Activated CD4-positive, CD25-positive, alpha-beta regulatory T cell treated with anti-CD3 and anti-CD28 coated beads, Interleukin-2, amount 50 U/mL, for 16 hours (primary cell): ENCODE measurements around the gene NDUFV1.
A peak's percentile ranks its signal among the peaks of the same experiment; 100 is the strongest.
"Not testable (repeated sequence)": the region's sequence is repeated elsewhere in the genome, so short reads cannot be mapped to it uniquely, and the experiment has no call there.

Experiments
- DNase-seq: peaks from one replicate; pipeline ENCODE4 v3.0.0-alpha.2; 2020; ENCODE audit warnings: low read depth, low spot score

The NDUFV1 gene

GRCh38 chr11:67606492-67607295 is at the start of gene NDUFV1:
NDUFV1 (plus strand) TSS chr11:67606936; CDS start chr11:67607005, 69 bp downstream.
- peak; percentile 93 for DNase-seq

- no peak for DNase-seq
These were observed 48.5 kb upstream of the NDUFV1 start for GRCh38 chr11:67558084-67558772.

- no peak for DNase-seq
These were observed 44.6 kb upstream of the NDUFV1 start for GRCh38 chr11:67561971-67562619.

DNA sequence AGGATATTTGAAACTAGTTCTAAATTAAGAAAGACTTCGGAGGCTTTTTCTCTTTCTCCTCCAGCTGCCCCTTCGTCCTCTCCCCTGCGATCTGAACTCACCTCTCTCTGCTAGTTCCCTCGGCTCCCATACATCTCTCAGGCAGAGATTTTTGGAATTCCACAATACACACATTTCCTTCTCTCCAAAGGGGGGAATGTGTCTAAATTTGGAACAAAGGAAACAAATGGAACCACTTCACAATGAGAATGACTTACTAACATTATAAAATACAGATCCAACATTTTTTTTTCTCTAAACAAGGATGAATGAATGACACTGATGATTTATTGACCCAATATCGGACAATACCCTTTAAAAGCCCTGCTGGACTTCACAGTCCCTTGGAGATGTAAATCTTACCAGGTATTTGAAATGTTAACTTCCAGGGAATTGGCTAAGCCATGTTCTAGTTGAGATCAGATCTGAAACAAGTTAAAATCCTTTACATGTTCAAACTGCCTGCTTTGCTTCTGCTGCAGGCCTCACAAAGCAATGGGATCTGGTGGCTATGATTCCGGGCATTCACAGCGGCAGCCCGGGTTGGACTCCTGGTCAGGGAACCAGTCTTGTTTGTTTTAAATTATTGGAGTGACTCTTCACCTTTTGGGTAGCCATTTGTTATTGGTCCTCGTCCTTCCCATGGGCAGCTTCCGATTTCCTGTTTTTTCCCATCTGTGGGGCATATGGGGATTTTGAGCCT is 43.6 kb upstream of the NDUFV1 start:
- DNase-seq = no peak

DNA sequence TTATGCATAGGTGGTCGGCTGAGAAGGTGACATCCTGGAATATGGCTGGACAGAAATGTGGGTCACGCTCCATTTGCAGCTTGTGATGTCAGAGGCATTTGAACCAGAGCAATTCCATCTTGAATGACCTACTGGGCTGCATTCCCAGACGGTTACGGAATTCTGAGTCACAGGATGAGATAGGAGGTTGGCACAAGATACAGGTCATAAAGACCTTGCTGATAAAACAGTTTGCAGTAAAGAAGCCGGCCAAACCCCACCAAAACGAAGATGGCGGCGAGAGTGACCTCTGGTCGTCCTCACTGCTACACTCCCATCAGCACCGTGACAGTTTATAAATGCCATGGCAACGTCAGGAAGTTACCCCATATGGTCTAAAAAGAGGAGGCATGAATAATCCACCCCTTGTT is 43.0 kb upstream of the NDUFV1 start:
- DNase-seq = not testable (repeated sequence)

DNA sequence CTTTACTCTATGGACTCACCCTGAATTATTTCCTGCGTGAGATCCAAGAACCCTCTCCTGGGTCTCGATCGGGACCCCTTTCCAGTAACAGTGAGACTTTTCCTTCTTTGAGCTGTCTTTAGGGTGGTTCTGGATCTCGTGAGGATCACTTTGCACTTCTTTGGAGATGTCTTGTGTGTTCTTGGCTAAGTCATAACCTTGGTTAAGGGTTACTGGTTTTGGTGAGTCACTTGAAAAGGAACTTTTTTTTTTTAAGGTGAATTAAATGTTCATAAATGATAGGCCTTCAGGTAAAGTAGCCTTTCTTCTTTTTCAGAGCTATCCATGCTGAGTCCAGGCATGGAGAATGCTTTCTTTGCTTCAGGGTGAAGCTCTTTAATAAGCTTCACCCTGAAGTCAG is 42.5 kb upstream of the NDUFV1 start:
- no peak for DNase-seq

DNA sequence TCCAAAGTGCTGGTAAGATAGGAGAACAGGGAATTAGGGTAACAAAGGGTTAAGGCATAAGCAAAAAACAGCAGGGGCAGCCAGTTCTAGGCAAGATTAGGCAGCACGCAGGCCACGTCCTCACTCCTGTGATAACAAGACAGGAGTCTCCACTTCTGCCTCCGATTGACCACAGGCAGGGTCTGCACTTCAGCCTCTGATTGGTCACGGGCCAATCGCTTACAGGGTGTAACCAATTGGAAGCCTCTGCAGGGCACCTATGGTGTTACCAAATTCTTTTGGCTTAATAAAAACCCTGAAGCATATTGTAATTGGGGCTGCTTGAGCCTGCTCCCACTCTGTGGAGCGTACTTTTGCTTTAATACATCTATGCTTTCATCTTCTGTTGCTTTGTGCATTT is 35.3 kb upstream of the NDUFV1 start:
- no peak for DNase-seq

DNA sequence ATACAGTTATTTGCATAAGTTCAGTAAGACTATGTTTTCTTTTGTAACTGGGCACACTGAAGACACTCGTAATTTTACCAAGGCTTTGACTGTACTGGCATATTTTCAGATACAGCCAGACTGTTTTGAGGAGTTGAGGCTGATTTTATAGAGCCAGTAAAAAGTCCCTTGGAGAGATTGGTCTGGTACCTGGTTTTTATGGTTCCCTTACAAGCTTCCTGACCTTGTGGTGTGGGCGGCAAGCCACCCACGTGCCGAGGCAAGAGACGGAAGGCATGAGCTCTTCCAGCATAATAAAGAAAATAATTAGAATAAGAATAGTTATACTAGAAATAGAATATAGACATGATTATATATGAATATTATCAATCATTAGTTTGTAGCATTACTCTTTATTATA is 34.4 kb upstream of the NDUFV1 start:
- DNase-seq = no peak

DNA sequence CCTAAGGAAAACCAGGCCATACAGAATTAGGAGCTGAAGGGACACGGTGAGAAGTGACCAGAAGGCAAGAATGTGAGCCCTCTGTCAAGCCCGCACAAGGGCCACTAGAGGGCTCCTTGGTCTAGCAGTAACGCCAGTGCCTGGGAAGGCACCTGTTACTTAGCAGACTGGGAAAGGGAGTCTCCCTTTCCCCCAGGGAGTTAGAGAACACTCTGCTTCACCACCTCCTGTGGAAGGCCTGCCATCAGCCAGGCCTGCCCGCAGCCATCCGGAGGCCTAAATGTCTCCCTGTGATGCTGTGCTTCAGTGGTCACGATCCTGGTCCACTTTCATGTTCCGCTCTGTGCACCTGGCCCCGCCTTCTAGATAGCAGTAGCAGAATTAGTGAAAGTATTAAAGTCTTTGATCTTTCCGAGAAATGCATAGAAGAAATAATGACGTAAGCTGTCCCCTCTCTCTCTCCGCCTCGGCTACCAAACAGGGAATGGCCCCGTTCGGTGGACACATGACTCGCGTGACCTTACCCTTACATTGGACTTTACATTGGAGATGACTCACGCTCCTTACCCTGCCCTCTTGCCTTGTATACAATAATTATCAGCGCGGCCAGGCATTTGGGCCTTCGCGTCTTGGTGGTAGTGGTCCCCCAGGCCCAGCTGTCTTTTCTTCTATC is 33.9 kb upstream of the NDUFV1 start:
- DNase-seq = no peak

DNA sequence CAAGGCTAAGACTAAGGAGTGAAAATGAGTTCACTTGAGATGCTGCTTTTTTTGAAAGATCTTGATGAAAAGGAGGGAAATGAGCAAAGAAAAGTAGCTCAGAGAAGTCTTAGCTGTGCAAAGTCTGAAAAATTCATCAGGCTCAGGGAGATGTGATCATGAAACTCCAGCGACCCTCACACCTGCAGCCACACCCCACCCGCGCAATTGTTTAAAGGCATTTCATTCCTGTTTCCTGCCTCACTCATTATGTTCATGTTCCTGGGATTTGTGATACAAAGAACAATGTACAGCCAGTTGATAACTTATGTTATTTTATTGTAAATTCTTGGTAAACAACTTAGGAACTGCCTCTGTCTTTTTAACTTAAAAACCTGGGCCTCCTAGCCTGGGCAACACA is 31.8 kb upstream of the NDUFV1 start:
- DNase-seq = no peak

DNA sequence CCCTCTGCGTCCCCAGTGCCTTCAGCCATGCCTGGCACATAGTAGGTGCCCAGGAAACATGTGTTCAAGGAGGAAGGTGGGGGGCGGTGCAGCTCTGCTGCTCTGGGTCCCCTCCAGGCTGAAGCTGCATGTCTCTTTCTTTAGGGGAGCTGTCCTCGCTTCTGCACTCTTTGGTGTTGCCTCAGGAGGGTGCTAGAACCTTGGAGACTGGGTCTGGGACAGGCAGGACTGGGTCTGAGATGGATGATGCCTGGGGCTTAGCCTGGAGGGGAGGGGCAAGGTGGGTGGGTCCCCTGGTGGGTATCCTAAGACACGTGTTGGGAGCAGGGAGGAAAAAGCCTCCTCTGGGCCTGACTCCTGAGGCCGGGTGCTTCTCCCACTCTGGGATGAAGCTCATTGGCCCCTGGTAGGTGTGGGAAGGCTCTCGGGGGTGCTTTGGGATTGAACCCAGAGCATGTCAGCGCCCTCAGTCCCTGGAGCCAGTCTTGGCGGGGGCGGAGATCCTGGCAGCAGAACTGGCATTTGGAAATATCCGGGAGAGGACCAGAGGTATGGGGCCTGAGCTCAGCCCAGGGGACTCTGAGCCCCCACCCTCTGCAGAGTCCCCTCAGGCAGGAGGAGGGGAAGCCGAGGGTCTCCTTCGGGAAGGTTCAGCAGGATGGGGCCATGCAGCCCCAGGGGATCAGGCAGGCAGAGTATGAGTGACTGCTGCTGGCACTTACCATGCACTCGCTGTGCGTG is 29.8 kb upstream of the NDUFV1 start:
- DNase-seq = no peak

GRCh38 chr11:67577951-67578350 is 28.8 kb upstream of the NDUFV1 start:
- no peak for DNase-seq

GRCh38 chr11:67581469-67581868 is 25.3 kb upstream of the NDUFV1 start:
- DNase-seq = no peak

DNA sequence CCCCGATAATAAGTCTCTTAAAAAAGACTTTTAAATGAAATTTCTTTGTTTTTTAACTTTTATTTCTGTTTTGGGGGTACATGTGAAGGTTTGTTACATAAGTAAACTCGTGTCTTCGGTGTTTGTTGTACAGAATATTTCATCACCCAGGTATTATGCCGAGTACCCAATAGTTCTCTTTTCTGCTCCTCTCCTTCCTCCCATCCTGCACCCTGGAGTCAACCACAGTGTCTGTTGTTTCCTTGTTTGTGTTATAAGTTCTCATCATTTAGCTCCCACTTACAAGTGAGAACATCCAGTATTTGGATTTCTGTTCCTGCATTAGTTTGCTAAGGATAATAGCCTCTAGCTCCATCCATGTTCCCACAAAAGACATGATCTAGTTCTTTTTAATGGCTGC is 24.7 kb upstream of the NDUFV1 start:
- DNase-seq = no peak

- peak; percentile 51 for DNase-seq
These were observed 23.2 kb upstream of the NDUFV1 start, which contains the start of gene GSTP1 for GRCh38 chr11:67583247-67584204. GSTP1 (plus strand) TSS chr11:67583812; CDS start chr11:67583844, 32 bp downstream.

- DNase-seq = no peak
These were observed 22.4 kb upstream of the NDUFV1 start for GRCh38 chr11:67584205-67584880.

GRCh38 chr11:67584881-67585873 is 21.6 kb upstream of the NDUFV1 start:
- DNase-seq = no peak

DNA sequence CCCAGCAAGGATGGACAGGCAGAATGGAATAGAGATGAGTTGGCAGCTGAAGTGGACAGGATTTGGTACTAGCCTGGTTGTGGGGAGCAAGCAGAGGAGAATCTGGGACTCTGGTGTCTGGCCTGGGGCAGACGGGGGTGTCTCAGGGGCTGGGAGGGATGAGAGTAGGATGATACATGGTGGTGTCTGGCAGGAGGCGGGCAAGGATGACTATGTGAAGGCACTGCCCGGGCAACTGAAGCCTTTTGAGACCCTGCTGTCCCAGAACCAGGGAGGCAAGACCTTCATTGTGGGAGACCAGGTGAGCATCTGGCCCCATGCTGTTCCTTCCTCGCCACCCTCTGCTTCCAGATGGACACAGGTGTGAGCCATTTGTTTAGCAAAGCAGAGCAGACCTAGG is 20.8 kb upstream of the NDUFV1 start:
- no peak for DNase-seq
